GM19463 (cell line): ENCODE data around the gene ZNF620.
"Not testable (repeated sequence)": the region's sequence is repeated elsewhere in the genome, so short reads cannot be mapped to it uniquely, and the experiment has no call there.

Experiments used
- ATAC-seq: cut with Tn5 transposase; IDR thresholded peaks from one replicate; pipeline ENCODE4 v1.9.1; 2021; ENCODE audit warnings: mild to moderate bottlenecking, moderate library complexity; ENCODE audit not compliant: unreplicated experiment

The ZNF620 gene

GRCh38 chr3:40499952-40500351 lies 5.9 kb upstream of the ZNF620 start:
- ATAC-seq = no peak

- ATAC-seq = no peak
These were observed 3.8 kb upstream of the ZNF620 start for GRCh38 chr3:40502034-40502433.

GRCh38 chr3:40504636-40505430 lies 1.0 kb upstream of the ZNF620 start:
- no peak for ATAC-seq

- no peak for ATAC-seq
These were observed 5.3 kb downstream of the ZNF620 start for GRCh38 chr3:40511031-40511718.

- ATAC-seq = no peak
These were observed 10.4 kb downstream of the ZNF620 start for GRCh38 chr3:40516201-40516600.

GRCh38 chr3:40518067-40518466 lies 12.2 kb downstream of the ZNF620 start:
- ATAC-seq = no peak

GRCh38 chr3:40518848-40519247 lies 13.0 kb downstream of the ZNF620 start:
- no peak for ATAC-seq

- no peak for ATAC-seq
These were observed 15.4 kb downstream of the ZNF620 start for GRCh38 chr3:40521254-40521653.

GRCh38 chr3:40523781-40524180 lies 17.9 kb downstream of the ZNF620 start:
- ATAC-seq = no peak

GRCh38 chr3:40524222-40524567 lies 18.4 kb downstream of the ZNF620 start:
- ATAC-seq = no peak

- peak; percentile 99 for ATAC-seq
These were observed 18.9 kb downstream of the ZNF620 start, which contains the start of gene ZNF621 for GRCh38 chr3:40524568-40525285. Gene ZNF621, plus strand, starts transcription at chr3:40524960. Its CDS starts 881 bp downstream, at chr3:40525841.

- ATAC-seq = no peak
These were observed 22.6 kb downstream of the ZNF620 start for GRCh38 chr3:40528426-40528825.

GRCh38 chr3:40532252-40532651 lies 26.4 kb downstream of the ZNF620 start:
- no peak for ATAC-seq

GRCh38 chr3:40534283-40534682 lies 28.4 kb downstream of the ZNF620 start:
- ATAC-seq = no peak

GRCh38 chr3:40546816-40547215 lies 41.0 kb downstream of the ZNF620 start:
- ATAC-seq = no peak

- ATAC-seq = no peak
These were observed 44.3 kb downstream of the ZNF620 start for GRCh38 chr3:40550167-40550566.

- ATAC-seq = peak; percentile 71
These were observed 51.8 kb downstream of the ZNF620 start for GRCh38 chr3:40557575-40558161.

GRCh38 chr3:40562482-40562881 lies 56.6 kb downstream of the ZNF620 start:
- not testable (repeated sequence) for ATAC-seq

GRCh38 chr3:40565629-40566028 lies 59.8 kb downstream of the ZNF620 start:
- ATAC-seq = not testable (repeated sequence)

GRCh38 chr3:40566694-40567093 lies 60.9 kb downstream of the ZNF620 start:
- no peak for ATAC-seq
